Neutrophil (primary cell): Measurements from ENCODE around the gene IL6R.
A peak's percentile ranks its signal among the peaks of the same experiment; 100 is the strongest.
"Not testable (repeated sequence)": the region's sequence is repeated elsewhere in the genome, so short reads cannot be mapped to it uniquely, and the experiment has no call there.

ENCODE experiments used
- H3K27ac ChIP-seq: fragments of 200-600 bp; sonication (generic); 2 replicates; pipeline ENCODE4 v1.5.1; 2016; ENCODE audit warnings: mild to moderate bottlenecking, moderate library complexity
- H3K27me3 ChIP-seq: fragments of 200-600 bp; sonication (generic); 2 replicates; pipeline ENCODE4 v1.6.0; 2016; ENCODE audit warnings: mild to moderate bottlenecking
- H3K36me3 ChIP-seq: fragments of 200-600 bp; sonication (generic); 2 replicates; pipeline ENCODE4 v1.5.1; 2017
- H3K4me1 ChIP-seq, 2 experiments: fragments of 200-600 bp in 1 of 2; sonication (generic) in 1 of 2; 1 replicate in 1 of 2; 2 replicates in 1 of 2; pipeline versions ENCODE4 v1.5.1 to v1.6.1; 2013 to 2016; ENCODE audit warnings: low read depth in 1 of 2, low read length in 1 of 2, mild to moderate bottlenecking in 1 of 2, moderate library complexity in 1 of 2; ENCODE audit not compliant: control insufficient read depth in 1 of 2, insufficient read depth in 1 of 2
- H3K4me3 ChIP-seq, 2 experiments: fragments of 200-600 bp in 1 of 2; sonication (generic) in 1 of 2; 1 replicate in 1 of 2; 2 replicates in 1 of 2; pipeline ENCODE4 v1.5.1; 2013 to 2016; ENCODE audit warnings: low read depth in 1 of 2, low read length in 1 of 2, mild to moderate bottlenecking in 1 of 2, moderate library complexity in 1 of 2
- H3K9me3 ChIP-seq: fragments of 200-600 bp; sonication (generic); 2 replicates; pipeline ENCODE4 v1.5.1; 2016
- TF ChIP-seq, protein P1 (sequence below): fragments of 200-600 bp; sonication (generic); IDR thresholded peaks from 2 replicates; pipeline ENCODE4 v1.5.1; 2016; ENCODE audit warnings: antibody characterized with exemption

Gene IL6R

GRCh38 chr1:154485106-154485505, 80.0 kb downstream of the IL6R start:
- Histone ChIP-seq H3K9me3 (no peaks in the 10 kb centered on the region), H3K4me1 (peaks cover 24 to 28% of the 10 kb centered on the region in 2 experiments)
- TF ChIP-seq, protein P1, sequence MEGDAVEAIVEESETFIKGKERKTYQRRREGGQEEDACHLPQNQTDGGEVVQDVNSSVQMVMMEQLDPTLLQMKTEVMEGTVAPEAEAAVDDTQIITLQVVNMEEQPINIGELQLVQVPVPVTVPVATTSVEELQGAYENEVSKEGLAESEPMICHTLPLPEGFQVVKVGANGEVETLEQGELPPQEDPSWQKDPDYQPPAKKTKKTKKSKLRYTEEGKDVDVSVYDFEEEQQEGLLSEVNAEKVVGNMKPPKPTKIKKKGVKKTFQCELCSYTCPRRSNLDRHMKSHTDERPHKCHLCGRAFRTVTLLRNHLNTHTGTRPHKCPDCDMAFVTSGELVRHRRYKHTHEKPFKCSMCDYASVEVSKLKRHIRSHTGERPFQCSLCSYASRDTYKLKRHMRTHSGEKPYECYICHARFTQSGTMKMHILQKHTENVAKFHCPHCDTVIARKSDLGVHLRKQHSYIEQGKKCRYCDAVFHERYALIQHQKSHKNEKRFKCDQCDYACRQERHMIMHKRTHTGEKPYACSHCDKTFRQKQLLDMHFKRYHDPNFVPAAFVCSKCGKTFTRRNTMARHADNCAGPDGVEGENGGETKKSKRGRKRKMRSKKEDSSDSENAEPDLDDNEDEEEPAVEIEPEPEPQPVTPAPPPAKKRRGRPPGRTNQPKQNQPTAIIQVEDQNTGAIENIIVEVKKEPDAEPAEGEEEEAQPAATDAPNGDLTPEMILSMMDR = no peak

DNA sequence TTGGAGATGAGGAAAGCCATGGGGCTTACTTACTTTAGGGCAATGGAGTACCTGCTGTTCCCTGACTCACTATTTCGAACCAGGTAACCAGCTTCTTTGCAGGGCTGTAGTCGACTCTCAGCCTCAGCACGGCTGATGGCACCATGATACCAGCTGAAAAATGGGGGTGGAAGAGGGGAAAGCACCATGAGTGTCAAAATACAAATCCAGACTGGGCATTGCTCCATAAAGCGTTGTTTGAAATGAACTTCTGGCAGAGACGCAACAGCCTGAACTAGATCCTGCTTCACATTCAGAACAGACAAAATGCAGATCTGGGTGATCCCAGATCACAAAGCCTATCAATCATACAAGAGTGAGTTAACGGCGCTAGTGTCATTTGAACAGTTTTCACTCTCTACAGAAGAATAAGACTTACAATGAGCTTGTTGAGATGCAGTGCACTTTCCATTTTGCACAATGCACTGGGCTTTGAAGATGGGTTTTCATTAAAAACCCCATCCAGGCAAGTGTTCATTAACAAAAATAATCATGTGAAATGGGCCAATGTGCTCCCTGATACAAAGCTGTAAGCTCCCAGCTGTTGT, 80.9 kb downstream of the IL6R start:
- no peak overlapping the region for H3K27ac ChIP-seq
- H3K4me3 ChIP-seq = no peak overlapping the region
- no peaks in the 10 kb centered on the region for H3K9me3 ChIP-seq
- no peaks in the 10 kb centered on the region for H3K27me3 ChIP-seq
- peaks cover 26 to 31% of the 10 kb centered on the region in 2 experiments for H3K4me1 ChIP-seq
- H3K36me3 ChIP-seq = no peaks in the 10 kb centered on the region
- TF ChIP-seq, protein P1 = no peak

More at GRCh38 chr1:154485106-154485505, 80.0 kb downstream of the IL6R start:
- H3K27me3 ChIP-seq = no peaks in the 10 kb centered on the region
- no peaks in the 10 kb centered on the region for H3K36me3 ChIP-seq
- no peak overlapping the region for H3K4me3 ChIP-seq
- H3K27ac ChIP-seq = peak overlapping the region; percentile 24

DNA sequence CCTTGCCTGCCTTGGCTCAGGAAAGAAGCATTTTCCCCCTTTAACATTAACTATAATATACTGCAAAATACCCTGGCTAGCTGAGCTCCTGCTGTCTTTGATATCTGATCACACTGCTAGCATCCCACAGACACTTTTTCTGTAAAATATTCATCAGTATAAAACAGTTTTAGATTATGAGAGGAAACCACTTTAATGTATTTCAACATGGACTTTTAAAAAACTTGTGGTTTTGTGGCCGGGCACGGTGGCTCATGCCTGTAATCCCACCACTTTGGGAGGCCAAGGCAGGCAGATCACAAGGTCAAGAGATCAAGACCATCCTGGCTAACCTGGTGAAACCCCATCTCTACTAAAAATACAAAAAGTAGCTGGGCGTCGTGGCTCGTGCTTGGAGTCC, 81.6 kb downstream of the IL6R start:
- peaks cover 30 to 33% of the 10 kb centered on the region in 2 experiments for H3K4me1 ChIP-seq
- not testable (repeated sequence) for H3K27me3 ChIP-seq, H3K27ac ChIP-seq, H3K36me3 ChIP-seq, H3K4me3 ChIP-seq, H3K9me3 ChIP-seq

DNA sequence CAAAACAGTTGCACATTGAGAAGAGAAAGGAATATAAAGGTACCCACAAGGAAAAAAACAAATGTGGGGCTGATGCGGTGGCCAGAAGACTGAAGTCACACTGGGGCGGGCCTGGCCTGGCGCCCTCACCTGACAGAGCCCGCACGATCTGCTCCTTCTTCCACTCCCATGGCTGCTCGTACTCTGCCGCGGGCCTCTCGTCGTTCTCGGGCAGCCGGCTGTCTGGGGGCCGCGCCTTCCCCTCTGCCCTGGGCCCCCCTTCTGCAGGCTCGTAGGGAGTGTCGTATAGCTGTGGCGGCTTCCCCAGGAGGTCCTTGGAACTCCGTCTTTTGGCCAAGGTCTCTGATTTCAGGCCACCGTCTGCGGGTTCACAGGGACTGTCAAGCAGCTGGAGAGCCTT, 83.8 kb downstream of the IL6R start:
- Histone ChIP-seq H3K27me3 (no peaks in the 10 kb centered on the region), H3K9me3 (no peaks in the 10 kb centered on the region), H3K36me3 (no peaks in the 10 kb centered on the region), H3K4me1 (peaks cover 52 to 55% of the 10 kb centered on the region in 2 experiments), H3K4me3 (no peak overlapping the region), H3K27ac (no peak overlapping the region)
- TF ChIP-seq, protein P1 = no peak

- peaks cover 53% of the 10 kb centered on the region in 2 experiments for H3K4me1 ChIP-seq
- no peak overlapping the region for H3K4me3 ChIP-seq
- H3K36me3 ChIP-seq = no peaks in the 10 kb centered on the region
- H3K27me3 ChIP-seq = no peaks in the 10 kb centered on the region
- H3K9me3 ChIP-seq = no peaks in the 10 kb centered on the region
- H3K27ac ChIP-seq = no peak overlapping the region
- TF ChIP-seq, protein P1 = no peak
Measured at GRCh38 chr1:154489695-154490274, 84.6 kb downstream of the IL6R start.

DNA sequence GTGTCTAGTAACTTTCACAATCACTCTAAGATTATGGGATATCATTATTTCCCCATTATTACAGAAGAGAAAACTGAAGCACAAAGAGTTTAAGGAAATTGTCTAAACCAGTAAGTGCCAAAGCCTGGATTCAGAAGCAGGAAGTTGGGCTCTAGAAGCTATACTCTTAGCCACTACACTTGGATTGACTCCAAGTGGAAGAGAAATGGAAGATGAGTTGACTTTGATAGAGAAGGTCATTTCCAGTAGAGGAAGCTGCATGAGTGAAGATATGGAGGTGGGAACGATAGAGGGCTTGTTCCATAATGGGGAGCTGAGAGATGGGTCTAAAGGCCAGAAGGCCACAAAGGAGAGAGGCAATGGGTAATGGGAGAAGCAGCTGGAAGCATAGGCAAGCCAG, 85.2 kb downstream of the IL6R start:
- Histone ChIP-seq H3K4me1 (peaks cover 47 to 48% of the 10 kb centered on the region in 2 experiments), H3K27me3 (peaks cover under 1% of the 10 kb centered on the region), H3K4me3 (no peak overlapping the region), H3K27ac (no peak overlapping the region), H3K9me3 (no peaks in the 10 kb centered on the region), H3K36me3 (no peaks in the 10 kb centered on the region)
- TF ChIP-seq, protein P1 = no peak
